ENCODE data around the gene KLHDC8A. TPM values are rescaled to one million over a fixed set of nuclear protein-coding genes. Genes with fewer than 3 reads are reported as not detected.
A peak's percentile ranks its signal among the peaks of the same experiment; 100 is the strongest.

KLHDC8A gene
- total and polyA plus RNA-seq, 2 of the 4 experiments (the other 2 are of a cell fraction): not detected

GRCh38 chr1:205373022-205373797 lies 16.5 kb upstream of the KLHDC8A start (continued):
- no peak for TF ChIP-seq CEBPB (IDR thresholded peaks at IDR 0.05; ENCODE audit: low read depth, low read length)

- Histone ChIP-seq H3K9me3 (ENCODE audit: control insufficient read depth, insufficient read depth, low read length) (no peaks in the 10 kb centered on the region), H3K4ac (ENCODE audit: low read depth, low read length) (peak overlapping the region; percentile 48; the same call in 1 of the 2 replicates), H3K14ac (replicated peaks; ENCODE audit: low read depth, low read length) (no peak overlapping the region), H2BK15ac (ENCODE audit: low read depth, low read length) (peak overlapping the region; percentile 33; the same call in 1 of the 3 replicates), H3K9me1 (ENCODE audit: insufficient read depth, low read length) (peaks cover 17% of the 10 kb centered on the region), H2BK120ac (ENCODE audit: low read depth, low read length) (no peak overlapping the region), H3K4me1 (ENCODE audit: control insufficient read depth, insufficient read depth, low read length) (peaks cover 21% of the 10 kb centered on the region), H2AK5ac (ENCODE audit: low read depth, low read length) (peak overlapping the region; percentile 53; the same call in 1 of the 2 replicates), H3K36me3 (ENCODE audit: control insufficient read depth, insufficient read depth, low read length) (no peaks in the 10 kb centered on the region), H2AFZ (replicated peaks; ENCODE audit: low read length, poor library complexity) (peak overlapping the region; percentile 43), H4K91ac (ENCODE audit: insufficient read depth, low read depth, low read length) (0 out of 2 replicates have a peak overlapping the region, but pooled peaks have one; percentile 26), H2BK20ac (ENCODE audit: low read depth, low read length) (peak overlapping the region; percentile 39), H3K23ac (ENCODE audit: low read depth, low read length) (no peak overlapping the region), H3K18ac (ENCODE audit: low read depth, low read length) (no peak overlapping the region), H4K5ac (ENCODE audit: low read depth, low read length) (no peak overlapping the region), H2BK5ac (ENCODE audit: low read depth, low read length, poor library complexity, severe bottlenecking) (no peak overlapping the region), H3K4me3 (ENCODE audit: insufficient read depth, low read depth, low read length) (no peak overlapping the region), H3K4me2 (ENCODE audit: low read depth, low read length) (no peak overlapping the region), H2AK9ac (replicated peaks; ENCODE audit: low read depth, low read length, poor library complexity) (no peak overlapping the region), H3K27ac (ENCODE audit: insufficient read depth, low read length) (no peak overlapping the region), H3K27me3 (ENCODE audit: control insufficient read depth, insufficient read depth, low read length) (peaks cover 4% of the 10 kb centered on the region; the same call in 1 of the 2 replicates), H4K20me1 (ENCODE audit: insufficient read depth, low read length) (peaks cover 4% of the 10 kb centered on the region; the same call in 1 of the 2 replicates), H3K9ac (ENCODE audit: low read depth, low read length) (no peak overlapping the region), H3K56ac (ENCODE audit: extremely low read depth, insufficient read depth, low read length) (no peak overlapping the region), H3K79me1 (ENCODE audit: low read depth in 1 of 2, low read length in 2 of 2) (no peaks in the 10 kb centered on the region), H4K8ac (ENCODE audit: low read depth in 2 of 2, low read length in 2 of 2) (no peak overlapping the region)
- POLR2A ChIA-PET (ENCODE audit: unreplicated experiment): no interaction called here
- 56% methylated on average over 3 of the region's 11 CpGs; no CpG with 5 or more reads in 1 of the 2 experiments for WGBS, 2 experiments (ENCODE audit: extremely low coverage in 2 of 2, insufficient read length in 1 of 2)
- TF ChIP-seq RCOR1 (IDR thresholded peaks at IDR 0.05; ENCODE audit: insufficient replicate concordance, low read length) (no peak), SMC3 (IDR thresholded peaks at IDR 0.05; ENCODE audit: low read depth, low read length) (no peak; the same call in 1 of the 2 replicates), NFE2L2 (IDR thresholded peaks at IDR 0.05; ENCODE audit: low read depth, low read length) (no peak), CTCF (conservative IDR thresholded peaks at IDR 0.05; ENCODE audit: low read depth, low read length) (no peak), BHLHE40 (IDR thresholded peaks at IDR 0.05; ENCODE audit: low read depth, low read length) (no peak)
- intact Hi-C loops (cut with micrococcal nuclease): no loop called here
- dilution Hi-C loops (cut with HindIII; ENCODE audit: low sequenced_read_pairs, unreplicated experiment): no loop called here
- CTCF ChIA-PET: interaction anchor here (0.7 to 2.5 kb wide), 3 partner anchors 18 to 116 kb away, joined by 3 to 9 read pairs (median 4); no protein-coding TSS in a partner anchor
- in situ Hi-C loops (cut with MboI; ENCODE audit: low sequenced_read_pairs): no loop called here
- ATAC-seq (ENCODE audit: low read depth): peak; percentile 33; the same call in 1 of the 2 replicates
- peak; percentile 85 for DNase-seq
- BruUV-seq (replicated peaks): no TSS peak
Observed at GRCh38 chr1:205371871-205372660, 15.3 kb upstream of the KLHDC8A start.

All from IMR-90 (cell line).